Glutamatergic neuron (in vitro differentiated cells): ENCODE data around the gene CEBPA. TPM values are rescaled to one million over a fixed set of nuclear protein-coding genes. Genes with fewer than 3 reads are reported as not detected.

Experiments
- DNase-seq: peaks from one replicate; pipeline ENCODE4 v3.0.0; 2022
- H3K27ac Mint-ChIP-seq: one replicate; pipeline ENCODE4 v1.8.0; 2020; ENCODE audit warnings: mild to moderate bottlenecking, mixed read lengths, inconsistent platforms; ENCODE audit not compliant: unreplicated experiment
- H3K27me3 Mint-ChIP-seq: one replicate; pipeline ENCODE4 v1.8.0; 2020; ENCODE audit warnings: mild to moderate bottlenecking, moderate library complexity, mixed read lengths, inconsistent platforms; ENCODE audit not compliant: unreplicated experiment
- H3K36me3 Mint-ChIP-seq: one replicate; pipeline ENCODE4 v1.8.0; 2020; ENCODE audit warnings: mild to moderate bottlenecking, mixed read lengths, inconsistent platforms; ENCODE audit not compliant: unreplicated experiment
- H3K4me1 Mint-ChIP-seq: one replicate; pipeline ENCODE4 v1.8.0; 2020; ENCODE audit warnings: mild to moderate bottlenecking, low read depth, mixed read lengths, inconsistent platforms; ENCODE audit not compliant: unreplicated experiment
- H3K4me3 Mint-ChIP-seq: one replicate; pipeline ENCODE4 v1.8.0; 2020; ENCODE audit warnings: mild to moderate bottlenecking, mixed read lengths, inconsistent platforms; ENCODE audit not compliant: unreplicated experiment
- H3K9me3 Mint-ChIP-seq: one replicate; pipeline ENCODE4 v1.8.0; 2020; ENCODE audit warnings: mild to moderate bottlenecking, moderate library complexity, mixed read lengths, inconsistent platforms; ENCODE audit not compliant: unreplicated experiment
- total RNA-seq: library from RNA; stranded (reverse); fragmentation: NEBNext Ultra II Directional; extraction: Animal tissue kit (Norgen Biotek cat#: 25700); gene quantifications from one replicate; pipeline ENCODE4 v1.2.1, GENCODE V29; 2021; ENCODE audit not compliant: unreplicated experiment
- TF ChIP-seq, protein P1 (sequence below): fragments of 200-600 bp; sonication (generic); IDR thresholded peaks from one replicate; pipeline ENCODE4 v1.5.0; 2021; ENCODE audit not compliant: partially characterized antibody, unreplicated experiment

The CEBPA gene
- total RNA-seq, 1 donor from 2014 or later = 0.66 TPM

DNA sequence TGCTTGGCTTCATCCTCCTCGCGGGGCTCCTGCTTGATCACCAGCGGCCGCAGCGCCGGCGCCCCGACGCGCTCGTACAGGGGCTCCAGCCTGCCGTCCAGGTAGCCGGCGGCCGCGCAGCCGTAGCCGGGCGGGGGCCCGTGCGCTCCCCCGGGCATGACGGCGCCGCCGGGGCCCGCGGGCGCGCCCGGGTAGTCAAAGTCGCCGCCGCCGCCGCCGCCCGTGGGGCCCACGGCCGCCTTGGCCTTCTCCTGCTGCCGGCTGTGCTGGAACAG is 497 bp downstream of the CEBPA start:
- peaks cover 6% of the 10 kb centered on the region for H3K4me1 Mint-ChIP-seq
- TF ChIP-seq, protein P1, sequence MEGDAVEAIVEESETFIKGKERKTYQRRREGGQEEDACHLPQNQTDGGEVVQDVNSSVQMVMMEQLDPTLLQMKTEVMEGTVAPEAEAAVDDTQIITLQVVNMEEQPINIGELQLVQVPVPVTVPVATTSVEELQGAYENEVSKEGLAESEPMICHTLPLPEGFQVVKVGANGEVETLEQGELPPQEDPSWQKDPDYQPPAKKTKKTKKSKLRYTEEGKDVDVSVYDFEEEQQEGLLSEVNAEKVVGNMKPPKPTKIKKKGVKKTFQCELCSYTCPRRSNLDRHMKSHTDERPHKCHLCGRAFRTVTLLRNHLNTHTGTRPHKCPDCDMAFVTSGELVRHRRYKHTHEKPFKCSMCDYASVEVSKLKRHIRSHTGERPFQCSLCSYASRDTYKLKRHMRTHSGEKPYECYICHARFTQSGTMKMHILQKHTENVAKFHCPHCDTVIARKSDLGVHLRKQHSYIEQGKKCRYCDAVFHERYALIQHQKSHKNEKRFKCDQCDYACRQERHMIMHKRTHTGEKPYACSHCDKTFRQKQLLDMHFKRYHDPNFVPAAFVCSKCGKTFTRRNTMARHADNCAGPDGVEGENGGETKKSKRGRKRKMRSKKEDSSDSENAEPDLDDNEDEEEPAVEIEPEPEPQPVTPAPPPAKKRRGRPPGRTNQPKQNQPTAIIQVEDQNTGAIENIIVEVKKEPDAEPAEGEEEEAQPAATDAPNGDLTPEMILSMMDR = no peak
- H3K27me3 Mint-ChIP-seq = peaks cover 19% of the 10 kb centered on the region
- H3K4me3 Mint-ChIP-seq = no peak overlapping the region
- H3K27ac Mint-ChIP-seq = no peak overlapping the region
- DNase-seq = no peak
- H3K36me3 Mint-ChIP-seq = no peaks in the 10 kb centered on the region
- peaks cover 3% of the 10 kb centered on the region for H3K9me3 Mint-ChIP-seq

DNA sequence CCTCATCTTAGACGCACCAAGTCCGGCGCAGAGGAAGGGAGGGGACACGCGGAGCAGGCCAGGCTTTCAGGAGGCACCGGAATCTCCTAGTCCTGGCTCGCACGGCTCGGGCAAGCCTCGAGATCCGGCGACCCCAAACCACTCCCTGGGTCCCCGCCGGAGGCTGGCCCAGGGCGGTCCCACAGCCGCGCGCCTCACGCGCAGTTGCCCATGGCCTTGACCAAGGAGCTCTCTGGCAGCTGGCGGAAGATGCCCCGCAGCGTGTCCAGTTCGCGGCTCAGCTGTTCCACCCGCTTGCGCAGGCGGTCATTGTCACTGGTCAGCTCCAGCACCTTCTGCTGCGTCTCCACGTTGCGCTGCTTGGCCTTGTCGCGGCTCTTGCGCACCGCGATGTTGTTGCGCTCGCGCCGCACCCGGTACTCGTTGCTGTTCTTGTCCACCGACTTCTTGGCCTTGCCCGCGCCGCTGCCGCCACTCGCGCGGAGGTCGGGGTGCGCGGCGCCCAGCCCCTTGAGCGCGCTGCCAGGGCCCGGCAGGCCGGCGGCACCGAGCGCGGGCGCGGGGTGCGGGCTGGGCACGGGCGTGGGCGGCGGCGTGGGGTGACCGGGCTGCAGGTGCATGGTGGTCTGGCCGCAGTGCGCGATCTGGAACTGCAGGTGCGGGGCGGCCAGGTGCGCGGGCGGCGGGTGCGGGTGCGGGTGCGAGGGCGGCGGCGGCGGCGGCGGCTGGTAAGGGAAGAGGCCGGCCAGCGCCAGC is 1.0 kb downstream of the CEBPA start:
- DNase-seq = peak; percentile 52

DNA sequence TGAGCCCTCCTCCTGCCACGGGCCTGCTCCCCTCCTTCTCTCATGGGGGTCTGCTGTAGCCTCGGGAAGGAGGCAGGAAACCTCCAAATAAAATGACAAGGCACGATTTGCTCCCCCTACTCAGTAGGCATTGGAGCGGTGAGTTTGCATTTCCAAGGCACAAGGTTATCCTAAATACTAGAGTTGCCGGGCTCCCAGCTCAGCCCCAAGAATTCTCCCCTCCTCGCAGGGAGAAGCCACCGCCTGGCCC is 1.5 kb downstream of the CEBPA start:
- TF ChIP-seq, protein P1 = no peak
- peaks cover 4% of the 10 kb centered on the region for H3K9me3 Mint-ChIP-seq
- H3K27ac Mint-ChIP-seq = no peak overlapping the region
- no peak for DNase-seq
- H3K4me1 Mint-ChIP-seq = peaks cover 6% of the 10 kb centered on the region
- H3K27me3 Mint-ChIP-seq = peaks cover 19% of the 10 kb centered on the region
- peak overlapping the region; percentile 34 for H3K4me3 Mint-ChIP-seq
- no peaks in the 10 kb centered on the region for H3K36me3 Mint-ChIP-seq

More for the DNA sequence above, 1.0 kb downstream of the CEBPA start:
- Mint-ChIP-seq H3K27ac (no peak overlapping the region), H3K36me3 (no peaks in the 10 kb centered on the region), H3K4me3 (peak overlapping the region; percentile 59), H3K9me3 (peaks cover 4% of the 10 kb centered on the region), H3K27me3 (peaks cover 19% of the 10 kb centered on the region), H3K4me1 (peaks cover 6% of the 10 kb centered on the region)
- TF ChIP-seq, protein P1 = no peak

DNA sequence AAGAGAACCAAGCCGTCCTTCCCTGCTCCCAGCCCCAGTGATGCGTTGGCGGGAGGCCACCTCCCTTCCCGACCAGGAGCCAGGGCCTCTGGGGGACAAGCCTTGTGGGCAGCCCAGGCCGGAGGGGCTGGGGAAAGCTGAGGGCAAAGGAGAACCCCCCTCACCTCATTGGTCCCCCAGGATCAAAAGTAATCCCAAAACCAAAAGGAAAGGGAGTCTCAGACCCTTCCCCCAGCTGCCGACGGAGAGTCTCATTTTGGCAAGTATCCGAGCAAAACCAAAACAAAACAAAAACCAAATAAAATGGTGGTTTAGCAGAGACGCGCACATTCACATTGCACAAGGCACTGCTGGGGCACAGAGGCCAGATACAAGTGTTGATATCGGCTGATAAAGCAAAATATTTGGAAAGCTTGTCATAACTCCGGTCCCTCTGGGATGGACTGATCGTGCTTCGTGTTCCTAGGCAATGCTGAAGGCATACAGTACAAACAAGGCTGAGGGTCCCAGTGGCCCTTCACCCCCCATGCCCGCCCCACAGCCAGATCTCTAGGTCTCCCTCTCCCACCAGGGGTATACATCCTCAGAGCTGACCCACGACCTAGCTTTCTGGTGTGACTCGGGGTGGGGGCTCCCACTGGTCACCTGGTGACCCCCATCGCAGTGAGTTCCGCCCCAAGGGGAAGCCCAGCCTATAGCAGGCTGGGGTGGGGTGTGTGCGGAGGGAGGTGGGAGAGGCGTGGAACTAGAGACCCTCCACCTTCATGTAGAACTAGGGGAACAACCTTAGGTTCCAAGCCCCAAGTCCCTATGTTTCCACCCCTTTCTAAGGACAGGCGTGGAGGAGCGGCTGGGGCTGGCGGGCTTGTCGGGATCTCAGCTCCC is 2.1 kb downstream of the CEBPA start:
- H3K4me1 Mint-ChIP-seq = peaks cover 6% of the 10 kb centered on the region
- DNase-seq = no peak
- TF ChIP-seq, protein P1 = no peak
- peaks cover 19% of the 10 kb centered on the region for H3K27me3 Mint-ChIP-seq
- H3K27ac Mint-ChIP-seq = no peak overlapping the region
- H3K9me3 Mint-ChIP-seq = peaks cover 4% of the 10 kb centered on the region
- H3K36me3 Mint-ChIP-seq = no peaks in the 10 kb centered on the region
- H3K4me3 Mint-ChIP-seq = peak overlapping the region; percentile 34
